HUES48 (cell line): Measurements from ENCODE around the gene KPRP.

Experiments used
- H3K27ac ChIP-seq: one replicate; pipeline ENCODE4 v1.7.0; 2013; ENCODE audit warnings: low read depth, low read length, inconsistent platforms
- H3K27me3 ChIP-seq: 2 replicates; pipeline ENCODE4 v1.6.1; 2013; ENCODE audit warnings: mild to moderate bottlenecking, low read length; ENCODE audit not compliant: control insufficient read depth, insufficient read depth
- H3K36me3 ChIP-seq: 2 replicates; pipeline ENCODE4 v1.6.1; 2013; ENCODE audit warnings: low read length; ENCODE audit not compliant: control insufficient read depth, insufficient read depth
- H3K4me1 ChIP-seq: 2 replicates; pipeline ENCODE4 v1.6.1; 2013; ENCODE audit warnings: mild to moderate bottlenecking, low read length; ENCODE audit not compliant: control insufficient read depth, insufficient read depth
- H3K4me3 ChIP-seq: 2 replicates; pipeline ENCODE4 v1.5.1; 2013; ENCODE audit warnings: mild to moderate bottlenecking, low read depth, low read length
- H3K9ac ChIP-seq: 2 replicates; pipeline ENCODE4 v1.6.1; 2013; ENCODE audit warnings: mild to moderate bottlenecking, low read depth, low read length, moderate library complexity
- H3K9me3 ChIP-seq: 2 replicates; pipeline ENCODE4 v1.6.1; 2013; ENCODE audit warnings: low read length; ENCODE audit not compliant: control insufficient read depth, insufficient read depth

The KPRP gene

DNA sequence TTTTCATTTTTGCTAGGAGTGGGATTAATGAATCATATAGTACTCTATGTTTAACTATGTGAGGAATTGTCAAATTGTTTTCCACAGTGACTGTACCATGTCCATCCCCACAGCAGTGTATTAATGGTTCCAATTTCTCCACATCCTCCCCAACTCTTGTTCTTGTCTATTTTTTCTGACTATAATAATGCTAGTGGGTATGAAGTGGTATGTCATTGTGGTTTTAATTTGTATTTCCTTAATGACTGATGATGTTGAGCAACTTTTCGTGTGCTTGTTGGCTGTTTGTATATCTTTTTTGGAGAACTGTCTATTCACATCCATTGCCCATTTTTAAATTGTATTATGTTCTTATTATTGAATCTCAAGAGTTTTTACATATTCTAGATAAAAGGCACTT, 10.0 kb upstream of the KPRP start:
- Histone ChIP-seq H3K4me3 (no peak overlapping the region), H3K36me3 (no peaks in the 10 kb centered on the region), H3K9me3 (peaks cover 94% of the 10 kb centered on the region), H3K9ac (no peak overlapping the region), H3K27me3 (no peaks in the 10 kb centered on the region), H3K4me1 (no peaks in the 10 kb centered on the region), H3K27ac (no peak overlapping the region)

DNA sequence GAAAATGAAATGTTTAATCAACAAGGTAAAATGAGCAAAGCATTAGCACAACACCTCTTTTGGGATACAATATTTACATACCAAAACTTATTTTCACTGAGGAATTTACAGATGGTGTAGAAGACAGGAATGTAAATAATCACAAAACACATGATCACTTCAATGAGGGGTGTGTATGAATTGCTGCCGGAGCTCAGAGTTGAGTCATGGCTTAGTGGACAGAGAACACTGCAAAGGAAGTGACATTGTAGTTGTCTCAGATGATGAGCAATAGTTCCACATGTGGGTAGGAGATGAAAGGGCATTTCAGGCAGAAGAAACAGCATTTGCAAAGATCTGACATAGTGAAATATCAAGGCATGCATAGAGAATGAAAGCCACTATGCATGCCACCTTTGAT, 5.6 kb upstream of the KPRP start:
- peaks cover 90% of the 10 kb centered on the region for H3K9me3 ChIP-seq
- no peak overlapping the region for H3K27ac ChIP-seq
- H3K27me3 ChIP-seq, result no peaks in the 10 kb centered on the region
- no peaks in the 10 kb centered on the region for H3K36me3 ChIP-seq
- no peaks in the 10 kb centered on the region for H3K4me1 ChIP-seq
- no peak overlapping the region for H3K4me3 ChIP-seq
- H3K9ac ChIP-seq, result no peak overlapping the region

DNA sequence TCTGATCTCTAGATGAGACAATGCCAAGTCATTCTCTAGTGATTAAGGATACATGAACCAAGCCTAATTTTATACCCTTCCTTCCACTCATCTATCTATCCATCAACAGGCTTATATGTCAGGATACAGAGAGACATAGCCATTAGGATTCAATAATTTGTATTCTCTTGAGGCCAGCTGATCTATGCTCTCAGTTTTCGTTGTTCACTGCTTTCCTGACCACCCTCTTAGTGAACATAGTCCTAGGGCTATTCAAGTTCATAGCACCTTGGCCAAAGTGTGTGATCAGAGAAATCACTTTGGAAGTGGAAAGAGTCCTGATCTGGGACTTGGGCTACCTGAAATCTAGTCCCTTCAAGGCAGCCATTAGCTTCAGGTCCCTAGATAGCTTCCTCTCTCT, 4.2 kb upstream of the KPRP start:
- Histone ChIP-seq H3K27ac (no peak overlapping the region), H3K27me3 (no peaks in the 10 kb centered on the region), H3K9me3 (peaks cover 90% of the 10 kb centered on the region), H3K36me3 (no peaks in the 10 kb centered on the region), H3K4me1 (no peaks in the 10 kb centered on the region), H3K9ac (no peak overlapping the region), H3K4me3 (no peak overlapping the region)

DNA sequence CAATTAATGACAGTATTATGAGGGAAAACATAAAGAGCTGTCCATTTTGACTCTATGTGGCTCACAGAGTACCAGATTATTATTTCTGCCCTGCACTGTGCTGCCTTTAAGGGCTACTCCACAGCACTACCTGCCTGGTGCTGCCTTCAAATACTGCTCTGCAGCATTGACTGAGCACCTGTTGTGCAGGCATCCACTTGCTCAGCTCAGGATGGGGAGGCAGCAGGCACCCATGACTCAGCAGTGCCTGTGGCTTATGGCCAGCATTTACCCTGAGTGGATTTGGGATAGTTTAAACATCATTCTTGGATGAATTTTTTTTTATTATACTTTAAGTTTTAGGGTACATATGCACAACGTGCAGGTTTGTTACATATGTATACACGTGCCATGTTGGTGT, 953 bp upstream of the KPRP start:
- H3K4me3 ChIP-seq, result no peak overlapping the region
- H3K9me3 ChIP-seq, result peaks cover 95% of the 10 kb centered on the region
- no peak overlapping the region for H3K27ac ChIP-seq
- no peaks in the 10 kb centered on the region for H3K36me3 ChIP-seq
- no peaks in the 10 kb centered on the region for H3K27me3 ChIP-seq
- no peak overlapping the region for H3K9ac ChIP-seq
- H3K4me1 ChIP-seq, result no peaks in the 10 kb centered on the region

DNA sequence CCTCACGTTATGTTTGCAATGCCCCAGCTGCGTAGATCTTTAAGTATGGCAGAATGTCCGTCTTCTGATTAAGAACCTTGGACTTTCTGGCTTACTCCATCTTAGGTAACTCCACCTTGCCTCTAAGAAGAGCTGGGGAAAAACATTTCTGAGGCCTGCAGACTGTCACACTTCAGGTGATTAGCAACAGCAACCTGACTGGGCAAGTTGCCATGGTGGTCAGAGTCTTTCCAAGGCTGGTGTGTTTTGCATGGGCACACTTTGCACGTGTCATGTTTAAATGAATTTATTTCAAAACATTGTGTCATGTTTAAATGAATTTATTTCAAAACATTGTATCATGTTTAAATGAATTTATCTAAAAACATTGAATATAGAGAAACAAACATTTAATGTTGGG, 811 bp downstream of the KPRP start:
- no peaks in the 10 kb centered on the region for H3K27me3 ChIP-seq
- no peaks in the 10 kb centered on the region for H3K36me3 ChIP-seq
- H3K4me3 ChIP-seq, result no peak overlapping the region
- H3K9me3 ChIP-seq, result peaks cover 92% of the 10 kb centered on the region
- H3K9ac ChIP-seq, result no peak overlapping the region
- no peaks in the 10 kb centered on the region for H3K4me1 ChIP-seq
- H3K27ac ChIP-seq, result no peak overlapping the region

DNA sequence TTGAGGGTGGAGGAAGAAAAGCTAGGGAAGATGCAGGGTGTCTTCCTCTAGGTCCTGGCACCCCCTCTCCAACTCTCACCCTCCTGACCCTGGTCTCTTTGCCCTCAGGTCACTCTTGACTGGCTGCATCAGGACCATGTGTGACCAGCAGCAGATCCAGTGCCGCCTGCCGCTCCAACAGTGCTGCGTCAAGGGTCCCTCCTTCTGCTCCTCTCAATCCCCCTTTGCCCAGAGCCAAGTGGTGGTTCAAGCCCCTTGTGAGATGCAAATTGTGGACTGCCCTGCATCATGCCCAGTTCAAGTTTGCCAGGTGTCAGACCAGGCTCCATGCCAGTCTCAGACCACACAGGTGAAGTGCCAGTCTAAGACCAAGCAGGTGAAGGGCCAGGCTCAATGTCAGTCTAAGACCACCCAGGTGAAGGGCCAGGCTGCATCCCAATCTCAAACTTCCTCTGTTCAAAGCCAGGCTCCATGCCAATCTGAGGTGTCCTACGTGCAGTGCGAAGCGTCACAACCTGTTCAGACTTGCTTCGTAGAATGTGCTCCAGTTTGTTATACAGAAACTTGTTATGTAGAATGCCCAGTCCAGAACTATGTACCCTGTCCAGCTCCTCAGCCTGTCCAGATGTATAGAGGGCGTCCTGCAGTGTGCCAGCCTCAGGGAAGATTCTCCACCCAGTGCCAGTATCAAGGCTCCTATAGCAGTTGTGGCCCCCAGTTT, 1.8 kb downstream of the KPRP start:
- no peaks in the 10 kb centered on the region for H3K27me3 ChIP-seq
- H3K4me3 ChIP-seq, result no peak overlapping the region
- H3K9ac ChIP-seq, result no peak overlapping the region
- H3K9me3 ChIP-seq, result peaks cover 95% of the 10 kb centered on the region
- no peaks in the 10 kb centered on the region for H3K4me1 ChIP-seq
- no peak overlapping the region for H3K27ac ChIP-seq
- H3K36me3 ChIP-seq, result no peaks in the 10 kb centered on the region

DNA sequence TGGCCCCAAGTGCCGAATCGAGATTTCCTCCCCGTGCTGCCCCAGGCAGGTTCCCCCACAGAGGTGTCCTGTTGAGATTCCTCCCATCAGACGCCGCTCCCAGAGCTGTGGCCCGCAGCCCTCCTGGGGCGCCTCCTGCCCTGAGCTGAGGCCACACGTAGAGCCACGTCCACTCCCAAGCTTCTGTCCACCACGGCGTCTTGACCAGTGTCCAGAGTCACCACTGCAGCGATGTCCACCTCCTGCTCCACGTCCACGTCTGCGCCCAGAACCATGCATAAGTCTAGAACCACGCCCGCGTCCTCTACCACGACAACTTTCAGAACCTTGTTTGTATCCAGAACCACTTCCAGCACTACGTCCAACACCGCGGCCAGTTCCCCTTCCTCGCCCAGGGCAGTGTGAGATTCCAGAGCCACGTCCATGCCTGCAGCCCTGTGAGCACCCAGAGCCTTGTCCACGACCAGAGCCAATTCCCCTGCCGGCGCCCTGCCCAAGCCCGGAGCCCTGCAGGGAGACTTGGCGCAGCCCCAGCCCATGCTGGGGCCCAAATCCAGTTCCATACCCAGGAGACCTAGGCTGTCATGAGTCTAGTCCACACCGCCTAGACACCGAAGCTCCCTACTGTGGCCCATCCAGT, 2.8 kb downstream of the KPRP start:
- no peak overlapping the region for H3K27ac ChIP-seq
- no peaks in the 10 kb centered on the region for H3K4me1 ChIP-seq
- H3K9ac ChIP-seq, result no peak overlapping the region
- H3K4me3 ChIP-seq, result no peak overlapping the region
- H3K36me3 ChIP-seq, result no peaks in the 10 kb centered on the region
- H3K9me3 ChIP-seq, result peaks cover 95% of the 10 kb centered on the region
- no peaks in the 10 kb centered on the region for H3K27me3 ChIP-seq

DNA sequence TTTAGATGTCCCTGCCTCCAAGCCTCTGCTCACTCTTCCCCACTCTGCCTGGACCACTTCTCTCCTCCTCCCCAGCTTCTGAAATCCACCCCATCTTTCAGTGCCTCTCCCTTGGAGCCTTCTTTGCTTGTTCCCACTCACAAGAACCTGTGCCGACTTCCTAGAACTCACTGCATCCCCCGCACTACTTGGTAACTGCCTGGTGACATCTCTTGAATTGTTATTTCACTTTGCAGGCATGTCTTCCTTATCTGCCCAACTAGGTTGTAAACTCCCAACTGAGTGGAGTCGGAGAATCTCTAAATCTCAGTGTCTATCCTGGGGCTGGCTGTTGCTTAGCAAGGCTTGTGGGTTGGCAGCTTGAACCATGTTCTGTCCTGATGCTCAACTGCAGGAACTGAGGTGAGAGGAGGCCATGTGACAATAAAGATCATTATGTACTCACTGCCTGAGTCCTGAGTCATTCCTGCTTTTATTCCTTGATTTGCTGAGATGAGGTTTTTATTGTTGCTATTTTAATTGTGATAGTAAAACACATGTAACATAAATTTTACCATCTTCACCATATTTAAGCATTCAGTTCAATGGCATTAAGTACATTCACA, 3.9 kb downstream of the KPRP start:
- Histone ChIP-seq H3K27ac (no peak overlapping the region), H3K4me3 (no peak overlapping the region), H3K4me1 (no peaks in the 10 kb centered on the region), H3K9me3 (peaks cover 95% of the 10 kb centered on the region), H3K9ac (no peak overlapping the region), H3K27me3 (no peaks in the 10 kb centered on the region), H3K36me3 (no peaks in the 10 kb centered on the region)

DNA sequence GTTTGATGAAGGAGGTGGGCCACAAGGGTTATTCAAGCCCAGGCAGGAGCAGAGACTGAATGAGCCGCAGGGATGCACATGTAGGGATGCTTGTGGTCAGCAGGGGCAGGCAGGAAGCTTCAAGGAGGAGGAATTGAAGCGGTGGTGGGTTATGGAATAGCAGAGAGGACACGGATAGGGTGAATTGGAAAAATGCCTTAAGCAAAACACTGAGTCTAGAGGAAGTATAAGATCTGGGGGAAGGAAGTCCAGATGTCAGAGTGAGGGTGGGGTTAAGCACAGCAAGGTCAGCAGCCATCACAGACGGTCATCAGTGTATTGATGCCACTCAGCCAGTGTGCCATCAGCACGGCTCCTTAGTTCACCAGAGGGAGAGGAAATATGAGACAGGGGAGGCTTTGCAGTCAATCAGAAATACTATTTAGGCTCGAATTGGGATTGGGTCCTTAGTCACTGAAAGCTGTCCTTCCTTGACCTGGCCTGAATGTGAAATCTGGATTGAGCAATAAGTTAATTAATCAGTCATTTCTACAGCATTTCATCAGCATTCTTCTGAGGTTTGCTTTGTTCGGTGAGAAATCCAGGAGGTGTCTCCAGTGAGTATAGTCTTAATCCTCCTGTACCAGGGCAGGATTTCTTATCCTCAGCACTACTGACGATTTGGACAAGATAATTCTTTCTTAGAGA, 11.2 kb downstream of the KPRP start:
- H3K4me3 ChIP-seq, result no peak overlapping the region
- no peaks in the 10 kb centered on the region for H3K4me1 ChIP-seq
- H3K27ac ChIP-seq, result no peak overlapping the region
- H3K27me3 ChIP-seq, result no peaks in the 10 kb centered on the region
- H3K9ac ChIP-seq, result no peak overlapping the region
- no peaks in the 10 kb centered on the region for H3K36me3 ChIP-seq
- peaks cover 83% of the 10 kb centered on the region for H3K9me3 ChIP-seq

DNA sequence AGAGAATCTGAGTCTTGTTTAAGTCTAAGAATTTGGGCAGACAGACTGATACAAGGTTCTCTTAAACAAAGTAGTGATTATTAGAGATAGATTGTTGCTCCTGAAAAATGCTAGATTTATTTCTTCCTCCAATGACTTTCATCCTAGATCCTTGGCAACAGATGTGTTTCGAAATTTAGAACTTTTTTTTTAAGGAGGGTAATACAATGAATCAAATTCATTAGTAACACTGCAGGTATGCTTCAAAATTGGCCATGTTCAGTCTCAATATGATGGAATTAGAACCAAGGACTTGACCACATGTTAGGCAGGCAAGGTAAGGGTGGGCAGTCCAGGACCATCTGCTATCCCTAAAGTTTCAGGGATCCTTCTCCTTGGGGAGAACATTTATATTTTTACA, 12.6 kb downstream of the KPRP start:
- H3K9me3 ChIP-seq, result peaks cover 83% of the 10 kb centered on the region
- no peaks in the 10 kb centered on the region for H3K4me1 ChIP-seq
- H3K27ac ChIP-seq, result no peak overlapping the region
- no peaks in the 10 kb centered on the region for H3K36me3 ChIP-seq
- H3K4me3 ChIP-seq, result no peak overlapping the region
- H3K27me3 ChIP-seq, result no peaks in the 10 kb centered on the region
- H3K9ac ChIP-seq, result no peak overlapping the region

DNA sequence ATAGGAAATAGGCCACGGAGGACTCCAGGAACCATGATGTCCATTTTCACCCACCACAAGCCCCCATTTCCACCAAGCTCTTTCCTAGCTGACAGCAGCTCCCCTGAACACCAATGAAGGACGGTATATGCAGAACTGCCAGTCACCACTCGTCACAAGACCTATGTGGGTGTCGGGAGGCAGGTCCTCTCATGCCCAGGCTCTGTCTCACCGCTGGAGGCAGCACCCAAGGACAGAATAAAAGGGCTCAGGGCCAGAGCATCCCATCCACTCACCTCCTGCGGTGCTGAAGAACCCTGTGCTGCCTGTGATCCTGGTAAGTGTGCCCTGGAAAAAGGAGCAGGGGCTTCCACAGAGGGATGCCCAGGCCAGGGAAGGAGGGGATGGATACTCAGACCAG, 17.1 kb downstream of the KPRP start, which contains the start of gene LCE1F:
TSS of gene LCE1F (plus strand) at position 266 of the 400 bp plus-strand sequence. CDS start 1,232 bp downstream, outside the sequence.
- Histone ChIP-seq H3K36me3 (no peaks in the 10 kb centered on the region), H3K27me3 (no peaks in the 10 kb centered on the region), H3K9me3 (peaks cover 82% of the 10 kb centered on the region), H3K27ac (no peak within 1 kb of the TSS), H3K4me3 (no peak within 1 kb of the TSS), H3K9ac (no peak within 1 kb of the TSS), H3K4me1 (no peaks in the 10 kb centered on the region)
